GM12878 (cell line): ENCODE data around the gene CRAT. TPM values are rescaled to one million over a fixed set of nuclear protein-coding genes. Genes with fewer than 3 reads are reported as not detected.
A peak's percentile ranks its signal among the peaks of the same experiment; 100 is the strongest.

ENCODE experiments used
- ATF7 ChIP-seq: fragments of 450-650 bp; IDR thresholded peaks from 2 replicates; pipeline ENCODE4 v1.6.1; 2016; ENCODE audit warnings: low read depth, mild to moderate bottlenecking
- BACH1 ChIP-seq: fragments of 450-650 bp; IDR thresholded peaks from 2 replicates; pipeline ENCODE4 v1.6.1; 2017; ENCODE audit warnings: mild to moderate bottlenecking, borderline replicate concordance
- CBX3 ChIP-seq: fragments of 200-600 bp; sonication (generic); IDR thresholded peaks from 2 replicates; pipeline ENCODE4 v1.6.1; 2016; ENCODE audit warnings: low read depth, borderline replicate concordance
- CREB1 ChIP-seq: IDR thresholded peaks from 2 replicates; pipeline ENCODE4 v1.6.1; 2012; ENCODE audit warnings: low read depth, mild to moderate bottlenecking, inconsistent platforms
- FOS ChIP-seq: IDR thresholded peaks from 3 replicates; pipeline ENCODE4 v1.6.1; 2011; ENCODE audit warnings: borderline replicate concordance; ENCODE audit not compliant: insufficient read length; ENCODE audit errors: extremely low read depth
- HDGF ChIP-seq: fragments of 450-650 bp; IDR thresholded peaks from 2 replicates; pipeline ENCODE4 v1.6.1; 2016; ENCODE audit warnings: antibody characterized with exemption
- JUNB ChIP-seq: IDR thresholded peaks from 2 replicates; pipeline ENCODE4 v1.6.1; 2016; ENCODE audit warnings: antibody characterized with exemption, mild to moderate bottlenecking
- KAT2A ChIP-seq: conservative IDR thresholded peaks from 2 replicates; pipeline ENCODE4 v1.6.1; 2011; ENCODE audit warnings: low read depth, low read length; ENCODE audit not compliant: control insufficient read depth
- KDM1A ChIP-seq: fragments of 200-600 bp; sonication (generic); IDR thresholded peaks from 2 replicates; pipeline ENCODE4 v1.6.1; 2016; ENCODE audit warnings: borderline replicate concordance
- LARP7 ChIP-seq: fragments of 450-650 bp; IDR thresholded peaks from 2 replicates; pipeline ENCODE4 v1.6.1; 2017; ENCODE audit warnings: mild to moderate bottlenecking
- NBN ChIP-seq: fragments of 450-650 bp; IDR thresholded peaks from 2 replicates; pipeline ENCODE4 v1.6.1; 2016
- NFXL1 ChIP-seq: fragments of 450-650 bp; IDR thresholded peaks from 2 replicates; pipeline ENCODE4 v1.6.1; 2017; ENCODE audit warnings: antibody characterized with exemption, mild to moderate bottlenecking, borderline replicate concordance
- POLR2AphosphoS5 ChIP-seq: IDR thresholded peaks from 2 replicates; pipeline ENCODE4 v1.6.1; 2011; ENCODE audit warnings: mild to moderate bottlenecking, low read length, inconsistent platforms
- RBBP5 ChIP-seq: fragments of 200-600 bp; sonication (generic); conservative IDR thresholded peaks from 2 replicates; pipeline ENCODE4 v1.6.1; 2016
- RELA ChIP-seq: fragments of 450-650 bp; IDR thresholded peaks from 2 replicates; pipeline ENCODE4 v1.8.0; 2014; ENCODE audit warnings: borderline replicate concordance; ENCODE audit not compliant: partially characterized antibody
- YBX1 ChIP-seq: fragments of 450-650 bp; IDR thresholded peaks from 2 replicates; pipeline ENCODE4 v1.6.1; 2016; ENCODE audit warnings: antibody characterized with exemption
- ZNF217 ChIP-seq: fragments of 450-650 bp; IDR thresholded peaks from 2 replicates; pipeline ENCODE4 v1.6.1; 2017; ENCODE audit warnings: antibody characterized with exemption, mild to moderate bottlenecking
- ZSCAN29 ChIP-seq: fragments of 450-650 bp; IDR thresholded peaks from 2 replicates; pipeline ENCODE4 v1.6.1; 2017; ENCODE audit warnings: mild to moderate bottlenecking, moderate library complexity
- polyA plus RNA-seq, 11 experiments: library from polyadenylated mRNA; depleted of rRNA in 4 of 11; unstranded in 6 of 11; stranded (reverse) in 5 of 11; fragments of >200 nt; fragmentation: Nextera tagmentation in 4 of 11; fragmentation: Illumina TruSeq in 1 of 11; extraction: Ambion mirVana in 4 of 11; extraction: Trizol in 1 of 11; gene quantifications; 1 replicate in 1 of 11; 2 replicates in 10 of 11; pipeline versions ENCODE4 v1.2.1 to v1.2.3, GENCODE V29; 2011 to 2016; ENCODE audit warnings: inconsistent platforms in 2 of 11, missing spikeins in 2 of 11, low read depth in 1 of 11
- total RNA-seq, 4 experiments: library from RNA; depleted of rRNA in 3 of 4; stranded (reverse); fragments of >200 nt in 3 of 4; fragmentation: Illumina TruSeq in 1 of 4; extraction: Trizol in 1 of 4; gene quantifications; 2 replicates each; pipeline versions ENCODE4 v1.2.1 to v1.2.3, GENCODE V29; 2013 to 2021
- TF ChIP-seq, protein P1 (sequence below): IDR thresholded peaks from 2 replicates; pipeline ENCODE4 v1.6.1; 2011; ENCODE audit warnings: borderline replicate concordance, low read depth, mild to moderate bottlenecking, moderate library complexity, low read length; ENCODE audit not compliant: insufficient read depth, poor library complexity, severe bottlenecking
- TF ChIP-seq, protein P2 (sequence below): fragments of 450-650 bp; IDR thresholded peaks from 2 replicates; pipeline ENCODE4 v1.6.1; 2016; ENCODE audit warnings: mild to moderate bottlenecking
- TF ChIP-seq, protein P3 (sequence below): IDR thresholded peaks from 2 replicates; pipeline ENCODE4 v1.6.1; 2011; ENCODE audit warnings: mild to moderate bottlenecking, low read depth, low read length, moderate library complexity; ENCODE audit not compliant: insufficient replicate concordance
- TF ChIP-seq, protein P4 (sequence below): IDR thresholded peaks from 2 replicates; pipeline ENCODE4 v1.6.1; 2011; ENCODE audit warnings: low read depth, mild to moderate bottlenecking, low read length, moderate library complexity, borderline replicate concordance; ENCODE audit errors: extremely low read depth
- TF ChIP-seq, protein P5 (sequence below): fragments of 450-650 bp; conservative IDR thresholded peaks from 2 replicates; pipeline ENCODE4 v1.6.1; 2017; ENCODE audit warnings: mild to moderate bottlenecking, moderate library complexity
- TF ChIP-seq, protein P6 (sequence below), 3 experiments: IDR thresholded peaks in 2 of 3; conservative IDR thresholded peaks in 1 of 3; 2 replicates each; pipeline ENCODE4 v1.5.1; 2011; ENCODE audit warnings: low read depth in 3 of 3, low read length in 3 of 3, mild to moderate bottlenecking in 3 of 3, control low read depth in 2 of 3, moderate library complexity in 2 of 3, inconsistent platforms in 1 of 3, mixed read lengths in 1 of 3; ENCODE audit not compliant: control insufficient read depth in 2 of 3, insufficient read depth in 1 of 3; ENCODE audit errors: extremely low read depth in 1 of 3

Gene CRAT
- total and polyA plus RNA-seq, 10 of the 15 experiments (the other 5 are each of a cell fraction or from before 2014, with no cell fraction given) = 0.10 to 3.4 (median 1.8) TPM

GRCh38 chr9:129109952-129110739 lies 447 bp downstream of the CRAT start (continued):
- TF ChIP-seq, protein P1, sequence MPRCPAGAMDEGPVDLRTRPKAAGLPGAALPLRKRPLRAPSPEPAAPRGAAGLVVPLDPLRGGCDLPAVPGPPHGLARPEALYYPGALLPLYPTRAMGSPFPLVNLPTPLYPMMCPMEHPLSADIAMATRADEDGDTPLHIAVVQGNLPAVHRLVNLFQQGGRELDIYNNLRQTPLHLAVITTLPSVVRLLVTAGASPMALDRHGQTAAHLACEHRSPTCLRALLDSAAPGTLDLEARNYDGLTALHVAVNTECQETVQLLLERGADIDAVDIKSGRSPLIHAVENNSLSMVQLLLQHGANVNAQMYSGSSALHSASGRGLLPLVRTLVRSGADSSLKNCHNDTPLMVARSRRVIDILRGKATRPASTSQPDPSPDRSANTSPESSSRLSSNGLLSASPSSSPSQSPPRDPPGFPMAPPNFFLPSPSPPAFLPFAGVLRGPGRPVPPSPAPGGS = no peak
- no peak for TF ChIP-seq ZSCAN29
- TF ChIP-seq YBX1 = no peak
- TF ChIP-seq, protein P2, sequence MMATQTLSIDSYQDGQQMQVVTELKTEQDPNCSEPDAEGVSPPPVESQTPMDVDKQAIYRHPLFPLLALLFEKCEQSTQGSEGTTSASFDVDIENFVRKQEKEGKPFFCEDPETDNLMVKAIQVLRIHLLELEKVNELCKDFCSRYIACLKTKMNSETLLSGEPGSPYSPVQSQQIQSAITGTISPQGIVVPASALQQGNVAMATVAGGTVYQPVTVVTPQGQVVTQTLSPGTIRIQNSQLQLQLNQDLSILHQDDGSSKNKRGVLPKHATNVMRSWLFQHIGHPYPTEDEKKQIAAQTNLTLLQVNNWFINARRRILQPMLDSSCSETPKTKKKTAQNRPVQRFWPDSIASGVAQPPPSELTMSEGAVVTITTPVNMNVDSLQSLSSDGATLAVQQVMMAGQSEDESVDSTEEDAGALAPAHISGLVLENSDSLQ = no peak
- no peak for TF ChIP-seq ZNF217
- TF ChIP-seq LARP7 = peak; percentile 71
- TF ChIP-seq FOS = no peak
- TF ChIP-seq, protein P3, sequence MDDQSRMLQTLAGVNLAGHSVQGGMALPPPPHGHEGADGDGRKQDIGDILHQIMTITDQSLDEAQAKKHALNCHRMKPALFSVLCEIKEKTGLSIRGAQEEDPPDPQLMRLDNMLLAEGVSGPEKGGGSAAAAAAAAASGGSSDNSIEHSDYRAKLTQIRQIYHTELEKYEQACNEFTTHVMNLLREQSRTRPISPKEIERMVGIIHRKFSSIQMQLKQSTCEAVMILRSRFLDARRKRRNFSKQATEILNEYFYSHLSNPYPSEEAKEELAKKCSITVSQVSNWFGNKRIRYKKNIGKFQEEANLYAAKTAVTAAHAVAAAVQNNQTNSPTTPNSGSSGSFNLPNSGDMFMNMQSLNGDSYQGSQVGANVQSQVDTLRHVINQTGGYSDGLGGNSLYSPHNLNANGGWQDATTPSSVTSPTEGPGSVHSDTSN = no peak
- no peak for TF ChIP-seq KAT2A
- TF ChIP-seq RELA = no peak
- TF ChIP-seq, protein P4, sequence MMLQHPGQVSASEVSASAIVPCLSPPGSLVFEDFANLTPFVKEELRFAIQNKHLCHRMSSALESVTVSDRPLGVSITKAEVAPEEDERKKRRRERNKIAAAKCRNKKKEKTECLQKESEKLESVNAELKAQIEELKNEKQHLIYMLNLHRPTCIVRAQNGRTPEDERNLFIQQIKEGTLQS = no peak
- TF ChIP-seq KDM1A = no peak
- TF ChIP-seq JUNB = no peak
- no peak for TF ChIP-seq CBX3
- no peak for TF ChIP-seq CREB1
- no peak for TF ChIP-seq HDGF
- no peak for TF ChIP-seq NBN
- 0 out of 2 replicates have a peak, but pooled peaks have one; percentile 13 for TF ChIP-seq BACH1
- TF ChIP-seq, protein P5, sequence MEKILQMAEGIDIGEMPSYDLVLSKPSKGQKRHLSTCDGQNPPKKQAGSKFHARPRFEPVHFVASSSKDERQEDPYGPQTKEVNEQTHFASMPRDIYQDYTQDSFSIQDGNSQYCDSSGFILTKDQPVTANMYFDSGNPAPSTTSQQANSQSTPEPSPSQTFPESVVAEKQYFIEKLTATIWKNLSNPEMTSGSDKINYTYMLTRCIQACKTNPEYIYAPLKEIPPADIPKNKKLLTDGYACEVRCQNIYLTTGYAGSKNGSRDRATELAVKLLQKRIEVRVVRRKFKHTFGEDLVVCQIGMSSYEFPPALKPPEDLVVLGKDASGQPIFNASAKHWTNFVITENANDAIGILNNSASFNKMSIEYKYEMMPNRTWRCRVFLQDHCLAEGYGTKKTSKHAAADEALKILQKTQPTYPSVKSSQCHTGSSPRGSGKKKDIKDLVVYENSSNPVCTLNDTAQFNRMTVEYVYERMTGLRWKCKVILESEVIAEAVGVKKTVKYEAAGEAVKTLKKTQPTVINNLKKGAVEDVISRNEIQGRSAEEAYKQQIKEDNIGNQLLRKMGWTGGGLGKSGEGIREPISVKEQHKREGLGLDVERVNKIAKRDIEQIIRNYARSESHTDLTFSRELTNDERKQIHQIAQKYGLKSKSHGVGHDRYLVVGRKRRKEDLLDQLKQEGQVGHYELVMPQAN = 0 out of 2 replicates have a peak, but pooled peaks have one; percentile 20
- no peak for TF ChIP-seq POLR2AphosphoS5
- TF ChIP-seq, protein P6, sequence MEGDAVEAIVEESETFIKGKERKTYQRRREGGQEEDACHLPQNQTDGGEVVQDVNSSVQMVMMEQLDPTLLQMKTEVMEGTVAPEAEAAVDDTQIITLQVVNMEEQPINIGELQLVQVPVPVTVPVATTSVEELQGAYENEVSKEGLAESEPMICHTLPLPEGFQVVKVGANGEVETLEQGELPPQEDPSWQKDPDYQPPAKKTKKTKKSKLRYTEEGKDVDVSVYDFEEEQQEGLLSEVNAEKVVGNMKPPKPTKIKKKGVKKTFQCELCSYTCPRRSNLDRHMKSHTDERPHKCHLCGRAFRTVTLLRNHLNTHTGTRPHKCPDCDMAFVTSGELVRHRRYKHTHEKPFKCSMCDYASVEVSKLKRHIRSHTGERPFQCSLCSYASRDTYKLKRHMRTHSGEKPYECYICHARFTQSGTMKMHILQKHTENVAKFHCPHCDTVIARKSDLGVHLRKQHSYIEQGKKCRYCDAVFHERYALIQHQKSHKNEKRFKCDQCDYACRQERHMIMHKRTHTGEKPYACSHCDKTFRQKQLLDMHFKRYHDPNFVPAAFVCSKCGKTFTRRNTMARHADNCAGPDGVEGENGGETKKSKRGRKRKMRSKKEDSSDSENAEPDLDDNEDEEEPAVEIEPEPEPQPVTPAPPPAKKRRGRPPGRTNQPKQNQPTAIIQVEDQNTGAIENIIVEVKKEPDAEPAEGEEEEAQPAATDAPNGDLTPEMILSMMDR (IDR thresholded peaks at IDR 0.05 in 2 of 3, conservative IDR thresholded peaks at IDR 0.05 in 1 of 3; ENCODE audit: control insufficient read depth in 2 of 3, extremely low read depth in 1 of 3, insufficient read depth in 1 of 3, low read depth in 3 of 3, low read length in 3 of 3) = no peak
- TF ChIP-seq NFXL1 = no peak
- TF ChIP-seq ATF7 = no peak
- TF ChIP-seq RBBP5 = no peak
